Stimulated activated CD8-positive, alpha-beta memory T cell treated with anti-CD3 and anti-CD28 coated beads, Interleukin-12 subunit alpha, Interleukin-12 subunit beta, amount 100 ng/mL, for 4 hours (primary cell): Measurements from ENCODE around the gene SCAMP1.
"Not testable (repeated sequence)": the region's sequence is repeated elsewhere in the genome, so short reads cannot be mapped to it uniquely, and the experiment has no call there.

Experiments used
- DNase-seq: peaks from one replicate; pipeline ENCODE4 v3.0.0-alpha.2; 2020; ENCODE audit warnings: low read depth

SCAMP1 gene

GRCh38 chr5:78424665-78425064, 64.2 kb downstream of the SCAMP1 start:
- DNase-seq = no peak

GRCh38 chr5:78429332-78429980, 69.0 kb downstream of the SCAMP1 start:
- no peak for DNase-seq

GRCh38 chr5:78430866-78431265, 70.4 kb downstream of the SCAMP1 start:
- no peak for DNase-seq

- DNase-seq = no peak
Measured at GRCh38 chr5:78433972-78434371, 73.6 kb downstream of the SCAMP1 start.

GRCh38 chr5:78447775-78448424, 87.5 kb downstream of the SCAMP1 start:
- no peak for DNase-seq

GRCh38 chr5:78449103-78449502, 88.7 kb downstream of the SCAMP1 start:
- DNase-seq = no peak

GRCh38 chr5:78457507-78457906, 97.1 kb downstream of the SCAMP1 start:
- DNase-seq = not testable (repeated sequence)

- no peak for DNase-seq
Measured at GRCh38 chr5:78458843-78459242, 98.4 kb downstream of the SCAMP1 start.

- no peak for DNase-seq
Measured at GRCh38 chr5:78467140-78467539, 106.7 kb downstream of the SCAMP1 start.

GRCh38 chr5:78467752-78468357, 107.4 kb downstream of the SCAMP1 start:
- DNase-seq = no peak

GRCh38 chr5:78471896-78472295, 111.5 kb downstream of the SCAMP1 start:
- DNase-seq = no peak

GRCh38 chr5:78472469-78473106, 112.2 kb downstream of the SCAMP1 start:
- DNase-seq = no peak

GRCh38 chr5:78473751-78474150, 113.3 kb downstream of the SCAMP1 start:
- no peak for DNase-seq

- no peak for DNase-seq
Measured at GRCh38 chr5:78475370-78475769, 115.0 kb downstream of the SCAMP1 start.

- no peak for DNase-seq
Measured at GRCh38 chr5:78476795-78477194, 116.4 kb downstream of the SCAMP1 start.

- no peak for DNase-seq
Measured at GRCh38 chr5:78482948-78483347, 122.5 kb downstream of the SCAMP1 start.

GRCh38 chr5:78483809-78484521, 123.5 kb downstream of the SCAMP1 start:
- DNase-seq = no peak

GRCh38 chr5:78486218-78486617, 125.8 kb downstream of the SCAMP1 start:
- no peak for DNase-seq

GRCh38 chr5:78487846-78488245, 127.4 kb downstream of the SCAMP1 start:
- DNase-seq = no peak

- DNase-seq = no peak
Measured at GRCh38 chr5:78490709-78491485, 130.5 kb downstream of the SCAMP1 start.

- DNase-seq = no peak
Measured at GRCh38 chr5:78492224-78492623, 131.8 kb downstream of the SCAMP1 start.

GRCh38 chr5:78492650-78493049, 132.2 kb downstream of the SCAMP1 start:
- DNase-seq = no peak
